Common myeloid progenitor, CD34-positive (primary cell): ENCODE results near the gene FN1.

ENCODE experiments used
- CTCF ChIA-PET: fragments of 350-600 bp; sonication (Branson Sonifier 250); formaldehyde crosslinking; loops from one replicate; lab custom pipeline; 2021; ENCODE audit warnings: antibody characterized with exemption; lab: Charles Lee
- POLR2A ChIA-PET: fragments of 350-600 bp; sonication (Branson Sonifier 250); formaldehyde crosslinking; loops from one replicate; lab custom pipeline; 2021; ENCODE audit warnings: antibody characterized with exemption; lab: Charles Lee
- DNase-seq, 3 donors: peaks; one replicate each; pipeline versions ENCODE4 v3.0.0 to v3.0.0-alpha.2; 2013
- H3K27ac ChIP-seq, 2 experiments: 1 replicate in 1 of 2; 2 replicates in 1 of 2; pipeline ENCODE4 v1.7.0; 2013; ENCODE audit warnings: inconsistent platforms in 2 of 2, low read length in 2 of 2, mild to moderate bottlenecking in 2 of 2, low read depth in 1 of 2, moderate library complexity in 1 of 2; ENCODE audit not compliant: severe bottlenecking in 2 of 2, insufficient read depth in 1 of 2, poor library complexity in 1 of 2
- H3K27me3 ChIP-seq, 5 experiments: replicated peaks in 2 of 5; 1 replicate in 3 of 5; 2 replicates in 2 of 5; pipeline versions ENCODE4 v1.6.1 to v1.7.0; 2013; ENCODE audit warnings: low read length in 4 of 5, mild to moderate bottlenecking in 2 of 5, moderate library complexity in 2 of 5, inconsistent platforms in 1 of 5; ENCODE audit not compliant: insufficient read depth in 5 of 5, control insufficient read depth in 4 of 5
- H3K36me3 ChIP-seq, 4 experiments: 1 replicate in 2 of 4; 2 replicates in 2 of 4; pipeline versions ENCODE4 v1.6.1 to v1.7.0; 2013; ENCODE audit warnings: low read length in 3 of 4, control low read depth in 1 of 4, mild to moderate bottlenecking in 1 of 4; ENCODE audit not compliant: control insufficient read depth in 4 of 4, insufficient read depth in 4 of 4
- H3K4me1 ChIP-seq, 4 experiments: 1 replicate in 3 of 4; 2 replicates in 1 of 4; pipeline versions ENCODE4 v1.6.1 to v1.7.1; 2013; ENCODE audit warnings: low read length in 3 of 4, mild to moderate bottlenecking in 3 of 4, control low read depth in 1 of 4, inconsistent platforms in 1 of 4, moderate library complexity in 1 of 4; ENCODE audit not compliant: control insufficient read depth in 4 of 4, insufficient read depth in 4 of 4; ENCODE audit errors: control extremely low read depth in 1 of 4
- H3K4me3 ChIP-seq, 7 experiments: 1 replicate in 4 of 7; 2 replicates in 3 of 7; pipeline versions ENCODE4 v1.5.1 to v1.7.0; 2013; ENCODE audit warnings: mild to moderate bottlenecking in 7 of 7, low read length in 6 of 7, moderate library complexity in 6 of 7, inconsistent platforms in 2 of 7, low read depth in 2 of 7, control low read depth in 1 of 7; ENCODE audit not compliant: insufficient read depth in 4 of 7, control insufficient read depth in 1 of 7; ENCODE audit errors: extremely low read depth in 1 of 7
- H3K9me3 ChIP-seq, 5 experiments: 1 replicate in 4 of 5; 2 replicates in 1 of 5; pipeline versions ENCODE4 v1.6.1 to v1.7.1; 2013; ENCODE audit warnings: low read length in 4 of 5, mild to moderate bottlenecking in 2 of 5, inconsistent platforms in 1 of 5, low read depth in 1 of 5, moderate library complexity in 1 of 5; ENCODE audit not compliant: control insufficient read depth in 4 of 5, insufficient read depth in 2 of 5; ENCODE audit errors: control extremely low read depth in 1 of 5
- WGBS: methylation state at CpG from one replicate; pipeline ENCODE4 v1.1.5; 2013; ENCODE audit not compliant: insufficient coverage; 5-methylcytosine and 5-hydroxymethylcytosine counted together

FN1 gene

DNA sequence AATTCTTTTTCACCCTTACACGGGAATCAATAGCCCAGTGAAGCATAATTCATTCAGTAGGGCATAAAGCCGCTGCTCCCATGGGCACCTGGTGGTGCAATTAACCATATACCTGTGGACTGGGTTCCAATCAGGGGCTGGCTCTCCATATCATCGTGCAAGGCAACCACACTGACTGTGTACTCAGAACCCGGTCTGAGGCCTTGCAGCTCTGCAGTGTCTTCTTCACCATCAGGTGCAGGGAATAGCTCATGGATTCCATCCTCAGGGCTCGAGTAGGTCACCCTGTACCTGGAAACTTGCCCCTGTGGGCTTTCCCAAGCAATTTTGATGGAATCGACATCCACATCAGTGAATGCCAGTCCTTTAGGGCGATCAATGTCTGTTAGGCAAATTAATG is 55.2 kb downstream of the FN1 start:
- ChIA-PET POLR2A (no interaction called here), CTCF (no interaction called here)
- Histone ChIP-seq H3K27me3 (no peaks in the 10 kb centered on the region), H3K4me3 (no peak overlapping the region), H3K36me3 (no peaks in the 10 kb centered on the region), H3K4me1 (no peaks in the 10 kb centered on the region), H3K9me3 (no peaks in the 10 kb centered on the region), H3K27ac (no peak overlapping the region)
- 99% methylated on average over 7 of the region's 7 CpGs for WGBS
- DNase-seq = no peak

GRCh38 chr2:215379948-215380347 is 55.9 kb downstream of the FN1 start:
- H3K27ac ChIP-seq = no peak overlapping the region

DNA sequence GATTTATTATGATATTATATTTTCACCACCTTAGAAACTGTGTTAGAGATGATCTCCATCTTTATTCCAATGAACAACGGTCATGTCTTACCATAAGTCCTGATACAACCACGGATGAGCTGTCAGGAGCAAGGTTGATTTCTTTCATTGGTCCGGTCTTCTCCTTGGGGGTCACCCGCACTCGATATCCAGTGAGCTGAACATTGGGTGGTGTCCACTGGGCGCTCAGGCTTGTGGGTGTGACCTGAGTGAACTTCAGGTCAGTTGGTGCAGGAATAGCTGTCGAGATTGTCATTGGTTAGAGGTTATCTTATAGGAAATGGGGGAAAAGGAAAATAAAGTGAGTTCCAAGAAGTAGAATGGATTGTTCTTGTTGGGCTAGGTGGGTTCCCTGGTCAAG is 56.8 kb downstream of the FN1 start:
- Histone ChIP-seq H3K9me3 (no peaks in the 10 kb centered on the region), H3K27me3 (no peaks in the 10 kb centered on the region), H3K4me1 (no peaks in the 10 kb centered on the region), H3K36me3 (peaks cover 0 to under 1% (median 0%) of the 10 kb centered on the region in 4 experiments), H3K27ac (no peak overlapping the region), H3K4me3 (no peak overlapping the region)
- CTCF ChIA-PET = no interaction called here
- 98% methylated on average over 6 of the region's 7 CpGs for WGBS
- no peak for DNase-seq
- POLR2A ChIA-PET = no interaction called here

More at GRCh38 chr2:215379948-215380347, 55.9 kb downstream of the FN1 start:
- CTCF ChIA-PET = no interaction called here
- no CpG with 5 or more reads among the region's 6 CpGs for WGBS
- Histone ChIP-seq H3K9me3 (no peaks in the 10 kb centered on the region), H3K27me3 (no peaks in the 10 kb centered on the region), H3K4me1 (no peaks in the 10 kb centered on the region), H3K36me3 (no peaks in the 10 kb centered on the region), H3K4me3 (no peak overlapping the region)
- DNase-seq = no peak
- POLR2A ChIA-PET = no interaction called here

GRCh38 chr2:215378045-215378444 is 57.8 kb downstream of the FN1 start:
- POLR2A ChIA-PET = no interaction called here
- Histone ChIP-seq H3K27me3 (no peaks in the 10 kb centered on the region), H3K27ac (no peak overlapping the region), H3K36me3 (peaks cover 0 to 2% (median 0%) of the 10 kb centered on the region in 4 experiments), H3K4me3 (no peak overlapping the region), H3K4me1 (no peaks in the 10 kb centered on the region), H3K9me3 (no peaks in the 10 kb centered on the region)
- DNase-seq = no peak
- CTCF ChIA-PET = no interaction called here
- 100% methylated on average over 2 of the region's 3 CpGs for WGBS

DNA sequence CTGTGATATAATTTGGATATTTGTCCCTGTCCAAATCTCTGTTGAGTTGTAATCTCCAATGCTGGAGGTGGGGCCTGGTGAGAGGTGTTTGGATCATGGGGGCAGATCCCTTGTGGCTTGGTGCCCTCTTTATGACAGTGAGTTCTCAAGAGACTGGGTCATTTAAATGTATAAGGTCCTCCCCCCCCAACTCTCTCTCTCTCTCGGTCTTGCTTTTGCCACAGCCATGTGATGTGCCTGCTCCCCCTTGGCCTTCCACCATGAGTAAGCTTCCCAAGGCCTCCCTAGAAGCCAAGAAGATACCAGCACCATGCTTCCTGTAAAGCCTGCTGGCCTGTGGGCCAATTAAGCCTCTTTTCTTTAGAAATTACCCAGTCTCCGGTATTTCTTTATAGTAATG is 58.6 kb downstream of the FN1 start:
- Histone ChIP-seq H3K27ac (no peak overlapping the region), H3K9me3 (no peaks in the 10 kb centered on the region), H3K4me1 (no peaks in the 10 kb centered on the region), H3K4me3 (no peak overlapping the region), H3K36me3 (peaks cover 0 to 2% (median 0%) of the 10 kb centered on the region in 4 experiments), H3K27me3 (no peaks in the 10 kb centered on the region)
- 100% methylated on average over 1 of the region's 2 CpGs for WGBS
- ChIA-PET POLR2A (no interaction called here), CTCF (no interaction called here)
- no peak for DNase-seq

GRCh38 chr2:215376103-215376780 is 59.6 kb downstream of the FN1 start:
- peaks cover 0 to 2% (median 0%) of the 10 kb centered on the region in 4 experiments for H3K36me3 ChIP-seq
- no peaks in the 10 kb centered on the region for H3K27me3 ChIP-seq
- CTCF ChIA-PET = no interaction called here
- H3K4me1 ChIP-seq = no peaks in the 10 kb centered on the region
- POLR2A ChIA-PET = no interaction called here
- 100% methylated on average over 7 of the region's 9 CpGs for WGBS
- no peak overlapping the region for H3K27ac ChIP-seq
- no peak for DNase-seq
- H3K9me3 ChIP-seq = peaks cover 0 to 2% (median 0%) of the 10 kb centered on the region in 5 experiments
- no peak overlapping the region for H3K4me3 ChIP-seq

GRCh38 chr2:215375467-215375830 is 60.4 kb downstream of the FN1 start:
- 100% methylated on average over 6 of the region's 6 CpGs for WGBS
- Histone ChIP-seq H3K27ac (no peak overlapping the region), H3K9me3 (peaks cover 0 to 2% (median 0%) of the 10 kb centered on the region in 5 experiments), H3K36me3 (peaks cover 0 to 2% (median under 1%) of the 10 kb centered on the region in 4 experiments), H3K4me3 (no peak overlapping the region), H3K27me3 (no peaks in the 10 kb centered on the region), H3K4me1 (no peaks in the 10 kb centered on the region)
- no peak for DNase-seq
- CTCF ChIA-PET = no interaction called here
- POLR2A ChIA-PET = no interaction called here
